Common myeloid progenitor, CD34-positive (primary cell): ENCODE data around the gene GBA3.

ENCODE experiments used
- CTCF ChIA-PET: fragments of 350-600 bp; sonication (Branson Sonifier 250); formaldehyde crosslinking; loops from one replicate; lab custom pipeline; 2021; ENCODE audit warnings: antibody characterized with exemption; lab: Charles Lee
- POLR2A ChIA-PET: fragments of 350-600 bp; sonication (Branson Sonifier 250); formaldehyde crosslinking; loops from one replicate; lab custom pipeline; 2021; ENCODE audit warnings: antibody characterized with exemption; lab: Charles Lee
- DNase-seq, 3 donors: peaks; one replicate each; pipeline versions ENCODE4 v3.0.0 to v3.0.0-alpha.2; 2013
- H3K27ac ChIP-seq, 2 experiments: 1 replicate in 1 of 2; 2 replicates in 1 of 2; pipeline ENCODE4 v1.7.0; 2013; ENCODE audit warnings: inconsistent platforms in 2 of 2, low read length in 2 of 2, mild to moderate bottlenecking in 2 of 2, low read depth in 1 of 2, moderate library complexity in 1 of 2; ENCODE audit not compliant: severe bottlenecking in 2 of 2, insufficient read depth in 1 of 2, poor library complexity in 1 of 2
- H3K27me3 ChIP-seq, 5 experiments: replicated peaks in 2 of 5; 1 replicate in 3 of 5; 2 replicates in 2 of 5; pipeline versions ENCODE4 v1.6.1 to v1.7.0; 2013; ENCODE audit warnings: low read length in 4 of 5, mild to moderate bottlenecking in 2 of 5, moderate library complexity in 2 of 5, inconsistent platforms in 1 of 5; ENCODE audit not compliant: insufficient read depth in 5 of 5, control insufficient read depth in 4 of 5
- H3K36me3 ChIP-seq, 4 experiments: 1 replicate in 2 of 4; 2 replicates in 2 of 4; pipeline versions ENCODE4 v1.6.1 to v1.7.0; 2013; ENCODE audit warnings: low read length in 3 of 4, control low read depth in 1 of 4, mild to moderate bottlenecking in 1 of 4; ENCODE audit not compliant: control insufficient read depth in 4 of 4, insufficient read depth in 4 of 4
- H3K4me1 ChIP-seq, 4 experiments: 1 replicate in 3 of 4; 2 replicates in 1 of 4; pipeline versions ENCODE4 v1.6.1 to v1.7.1; 2013; ENCODE audit warnings: low read length in 3 of 4, mild to moderate bottlenecking in 3 of 4, control low read depth in 1 of 4, inconsistent platforms in 1 of 4, moderate library complexity in 1 of 4; ENCODE audit not compliant: control insufficient read depth in 4 of 4, insufficient read depth in 4 of 4; ENCODE audit errors: control extremely low read depth in 1 of 4
- H3K4me3 ChIP-seq, 7 experiments: 1 replicate in 4 of 7; 2 replicates in 3 of 7; pipeline versions ENCODE4 v1.5.1 to v1.7.0; 2013; ENCODE audit warnings: mild to moderate bottlenecking in 7 of 7, low read length in 6 of 7, moderate library complexity in 6 of 7, inconsistent platforms in 2 of 7, low read depth in 2 of 7, control low read depth in 1 of 7; ENCODE audit not compliant: insufficient read depth in 4 of 7, control insufficient read depth in 1 of 7; ENCODE audit errors: extremely low read depth in 1 of 7
- H3K9me3 ChIP-seq, 5 experiments: 1 replicate in 4 of 5; 2 replicates in 1 of 5; pipeline versions ENCODE4 v1.6.1 to v1.7.1; 2013; ENCODE audit warnings: low read length in 4 of 5, mild to moderate bottlenecking in 2 of 5, inconsistent platforms in 1 of 5, low read depth in 1 of 5, moderate library complexity in 1 of 5; ENCODE audit not compliant: control insufficient read depth in 4 of 5, insufficient read depth in 2 of 5; ENCODE audit errors: control extremely low read depth in 1 of 5
- WGBS: methylation state at CpG from one replicate; pipeline ENCODE4 v1.1.5; 2013; ENCODE audit not compliant: insufficient coverage; 5-methylcytosine and 5-hydroxymethylcytosine counted together

GBA3 gene

GRCh38 chr4:22689428-22689827 is 3.3 kb upstream of the GBA3 start:
- peaks cover 0 to 3% (median 0%) of the 10 kb centered on the region in 5 experiments for H3K27me3 ChIP-seq
- H3K4me3 ChIP-seq = no peak overlapping the region
- no peak overlapping the region for H3K27ac ChIP-seq
- 89% methylated on average over 3 of the region's 3 CpGs for WGBS
- POLR2A ChIA-PET = no interaction called here
- no peaks in the 10 kb centered on the region for H3K36me3 ChIP-seq
- no peak for DNase-seq
- H3K9me3 ChIP-seq = no peaks in the 10 kb centered on the region
- CTCF ChIA-PET = interaction anchor here (1.5 to 1.8 kb wide), 3 partner anchors 13 to 281 kb away, joined by 5 to 7 read pairs (median 5); no protein-coding TSS in a partner anchor
- peaks cover 2 to 7% (median 4%) of the 10 kb centered on the region in 4 experiments for H3K4me1 ChIP-seq

DNA sequence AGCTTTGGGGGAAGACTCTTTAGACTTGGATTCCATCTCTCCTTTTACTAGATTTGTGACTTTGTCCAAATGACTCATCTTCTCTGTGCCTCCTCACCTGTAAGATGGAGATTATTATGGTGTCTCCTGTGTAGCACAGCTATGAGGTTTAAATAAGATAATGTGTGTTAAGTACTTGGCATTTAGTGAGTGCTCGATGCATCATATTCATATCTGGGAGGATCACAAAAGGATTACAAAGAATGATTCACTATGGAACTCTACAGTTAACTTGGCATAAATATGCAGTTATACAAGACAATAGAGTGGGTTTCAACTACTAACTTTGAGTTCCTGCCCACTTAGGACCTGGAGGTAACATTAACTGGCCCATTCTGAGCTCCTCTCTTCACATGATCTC is 2.3 kb downstream of the GBA3 start:
- no peak overlapping the region for H3K4me3 ChIP-seq
- no peaks in the 10 kb centered on the region for H3K4me1 ChIP-seq
- ChIA-PET CTCF (no interaction called here), POLR2A (no interaction called here)
- no peaks in the 10 kb centered on the region for H3K9me3 ChIP-seq
- WGBS = 100% methylated on average over 1 of the region's 1 CpG
- no peaks in the 10 kb centered on the region for H3K36me3 ChIP-seq
- peaks cover 0 to 3% (median 0%) of the 10 kb centered on the region in 5 experiments for H3K27me3 ChIP-seq
- H3K27ac ChIP-seq = no peak overlapping the region
- no peak for DNase-seq

GRCh38 chr4:22695917-22696316 is 3.2 kb downstream of the GBA3 start:
- WGBS = 17% methylated on average over 1 of the region's 3 CpGs
- POLR2A ChIA-PET = no interaction called here

GRCh38 chr4:22703912-22704311 is 11.2 kb downstream of the GBA3 start:
- no peaks in the 10 kb centered on the region for H3K36me3 ChIP-seq
- no peaks in the 10 kb centered on the region for H3K9me3 ChIP-seq
- 92% methylated on average over 2 of the region's 6 CpGs for WGBS
- H3K27ac ChIP-seq = no peak overlapping the region
- POLR2A ChIA-PET = no interaction called here
- H3K4me1 ChIP-seq = peaks cover 0 to 3% (median 0%) of the 10 kb centered on the region in 4 experiments
- DNase-seq = no peak
- CTCF ChIA-PET = no interaction called here
- H3K4me3 ChIP-seq = no peak overlapping the region
- H3K27me3 ChIP-seq = no peaks in the 10 kb centered on the region

More at GRCh38 chr4:22695917-22696316, 3.2 kb downstream of the GBA3 start:
- no peak for DNase-seq
- Histone ChIP-seq H3K4me3 (no peak overlapping the region), H3K4me1 (no peaks in the 10 kb centered on the region), H3K36me3 (no peaks in the 10 kb centered on the region), H3K9me3 (no peaks in the 10 kb centered on the region), H3K27me3 (peaks cover 0 to 3% (median 0%) of the 10 kb centered on the region in 5 experiments), H3K27ac (no peak overlapping the region)
- CTCF ChIA-PET = no interaction called here

DNA sequence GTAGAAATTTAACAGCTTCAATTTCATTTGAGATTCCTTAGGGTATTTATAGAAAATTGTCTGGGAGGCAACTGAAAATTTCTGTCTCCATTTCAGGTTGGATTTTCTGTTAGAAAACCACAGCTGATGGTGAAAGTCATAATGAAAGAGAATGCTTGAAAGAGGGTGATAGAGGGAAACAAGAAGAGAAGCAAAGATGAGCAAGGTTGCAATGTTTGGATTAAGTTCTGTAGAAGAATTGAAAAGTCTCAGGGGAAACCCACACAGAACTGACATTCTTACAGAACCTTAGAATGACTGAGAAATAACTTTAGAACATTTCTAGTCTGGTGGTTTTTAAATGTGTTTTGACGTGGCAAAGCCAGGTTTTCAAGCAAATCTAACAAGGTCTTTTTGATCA is 14.7 kb downstream of the GBA3 start:
- ChIA-PET CTCF (no interaction called here), POLR2A (interaction anchor here (0.6 kb wide), 1 partner anchor 318 kb away, joined by 3 read pairs; no protein-coding TSS in a partner anchor)
- 100% methylated on average over 1 of the region's 1 CpG for WGBS
- H3K9me3 ChIP-seq = no peaks in the 10 kb centered on the region
- no peak overlapping the region for H3K27ac ChIP-seq
- H3K4me3 ChIP-seq = peak overlapping the region in 1 of 7 experiments; percentile 6
- DNase-seq = no peak
- no peaks in the 10 kb centered on the region for H3K36me3 ChIP-seq
- peaks cover 0 to 3% (median 0%) of the 10 kb centered on the region in 4 experiments for H3K4me1 ChIP-seq
- no peaks in the 10 kb centered on the region for H3K27me3 ChIP-seq

GRCh38 chr4:22708961-22709360 is 16.2 kb downstream of the GBA3 start:
- Histone ChIP-seq H3K4me3 (no peak overlapping the region), H3K27me3 (no peaks in the 10 kb centered on the region), H3K27ac (no peak overlapping the region), H3K9me3 (no peaks in the 10 kb centered on the region), H3K4me1 (no peaks in the 10 kb centered on the region), H3K36me3 (no peaks in the 10 kb centered on the region)
- DNase-seq = no peak
- CTCF ChIA-PET = no interaction called here
- 85% methylated on average over 3 of the region's 3 CpGs for WGBS
- POLR2A ChIA-PET = no interaction called here

DNA sequence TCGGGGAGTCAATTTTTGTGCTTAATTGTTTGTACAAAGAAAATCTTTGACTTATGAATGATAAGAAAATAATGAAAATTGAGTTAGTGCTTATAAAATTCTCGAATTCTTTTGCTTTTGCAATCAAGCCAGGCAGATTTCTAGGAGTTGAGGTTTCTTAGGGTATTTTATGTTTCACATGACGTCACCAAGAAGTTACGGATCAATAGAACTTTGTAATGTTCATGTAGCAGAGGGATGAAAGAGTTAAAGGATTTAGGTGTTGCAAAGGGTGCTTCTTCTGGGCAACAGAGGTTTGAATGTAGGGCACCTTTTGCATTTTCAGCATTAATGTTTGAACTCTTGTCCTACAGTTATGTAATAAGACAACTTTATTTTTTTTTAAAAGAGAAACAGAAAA is 19.4 kb downstream of the GBA3 start:
- H3K27ac ChIP-seq = no peak overlapping the region
- no peak overlapping the region for H3K4me3 ChIP-seq
- H3K4me1 ChIP-seq = no peaks in the 10 kb centered on the region
- no peaks in the 10 kb centered on the region for H3K27me3 ChIP-seq
- POLR2A ChIA-PET = no interaction called here
- 94% methylated on average over 4 of the region's 4 CpGs for WGBS
- no peak for DNase-seq
- no peaks in the 10 kb centered on the region for H3K36me3 ChIP-seq
- no peaks in the 10 kb centered on the region for H3K9me3 ChIP-seq
- CTCF ChIA-PET = no interaction called here
